Muscle layer of colon (tissue), 2 donors: ENCODE results near the gene TBC1D22B.

Experiments used
- H3K27ac ChIP-seq: one replicate; pipeline ENCODE4 v1.7.0; 2013; ENCODE audit warnings: low read depth, mild to moderate bottlenecking, low read length, moderate library complexity
- H3K27me3 ChIP-seq, 2 donors: one replicate each; pipeline ENCODE4 v1.7.0; 2013; ENCODE audit warnings: low read length in 2 of 2, mild to moderate bottlenecking in 2 of 2; ENCODE audit not compliant: insufficient read depth in 2 of 2, control insufficient read depth in 1 of 2
- H3K36me3 ChIP-seq: one replicate; pipeline ENCODE4 v1.7.0; 2013; ENCODE audit warnings: mild to moderate bottlenecking, low read length; ENCODE audit not compliant: insufficient read depth
- H3K4me1 ChIP-seq: one replicate; pipeline ENCODE4 v1.7.0; 2013; ENCODE audit warnings: mild to moderate bottlenecking, low read length; ENCODE audit not compliant: insufficient read depth
- H3K4me3 ChIP-seq, 2 donors: one replicate each; pipeline ENCODE4 v1.7.0; 2013; ENCODE audit warnings: low read length in 2 of 2, low read depth in 1 of 2, mild to moderate bottlenecking in 1 of 2, moderate library complexity in 1 of 2
- H3K9ac ChIP-seq: one replicate; pipeline ENCODE4 v1.7.0; 2013; ENCODE audit warnings: low read length
- H3K9me3 ChIP-seq: one replicate; pipeline ENCODE4 v1.7.0; 2013; ENCODE audit warnings: mild to moderate bottlenecking, low read length
- donor health status: abdominal sarcoma.
- donor health status: Adenocarcinoma of cecum.

Gene TBC1D22B

DNA sequence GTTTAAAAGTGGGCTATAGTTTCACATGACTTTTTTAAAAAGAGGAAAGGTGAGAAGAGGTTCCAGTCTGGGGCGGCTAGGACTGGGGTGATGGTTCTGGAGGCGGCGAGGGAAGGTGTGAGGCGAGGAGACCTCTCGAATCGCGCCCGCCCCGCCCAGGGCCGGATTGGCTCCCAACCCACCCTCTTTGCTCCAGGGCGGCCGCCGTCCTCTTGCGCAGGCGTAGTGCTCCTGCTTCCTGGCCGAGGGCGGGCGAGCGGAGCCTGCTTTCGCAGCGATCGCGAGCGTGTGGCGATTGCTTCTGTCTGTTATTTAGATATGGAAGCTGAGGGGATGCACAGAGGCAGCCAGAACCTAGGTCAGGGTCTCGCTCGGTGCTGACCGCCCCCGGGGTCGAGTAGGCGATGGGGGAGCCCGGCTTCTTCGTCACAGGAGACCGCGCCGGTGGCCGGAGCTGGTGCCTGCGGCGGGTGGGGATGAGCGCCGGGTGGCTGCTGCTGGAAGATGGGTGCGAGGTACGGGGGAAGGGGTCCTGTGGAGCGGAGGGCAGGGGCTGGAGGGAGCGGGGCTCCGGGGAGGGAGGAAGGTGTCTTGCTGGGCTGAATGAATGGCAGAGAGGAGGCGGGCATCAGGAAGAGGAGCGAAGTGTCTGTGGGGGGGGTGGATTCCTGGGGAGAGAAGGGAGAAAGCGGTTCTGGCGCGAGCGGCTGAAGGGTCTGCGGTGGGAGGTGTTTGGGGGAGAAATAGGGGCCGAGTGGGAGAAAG is 96.4 kb downstream of the TBC1D22B start, which contains the start of gene RNF8:
RNF8 (plus strand) TSS at position 223 of the 765 bp plus-strand sequence; CDS start at position 405, 182 bp downstream.
- H3K4me3 ChIP-seq: peak within 1 kb of the TSS; percentile 72 to 83
- peak within 1 kb of the TSS; percentile 45 for H3K9ac ChIP-seq
- H3K9me3 ChIP-seq: no peaks in the 10 kb centered on the region

DNA sequence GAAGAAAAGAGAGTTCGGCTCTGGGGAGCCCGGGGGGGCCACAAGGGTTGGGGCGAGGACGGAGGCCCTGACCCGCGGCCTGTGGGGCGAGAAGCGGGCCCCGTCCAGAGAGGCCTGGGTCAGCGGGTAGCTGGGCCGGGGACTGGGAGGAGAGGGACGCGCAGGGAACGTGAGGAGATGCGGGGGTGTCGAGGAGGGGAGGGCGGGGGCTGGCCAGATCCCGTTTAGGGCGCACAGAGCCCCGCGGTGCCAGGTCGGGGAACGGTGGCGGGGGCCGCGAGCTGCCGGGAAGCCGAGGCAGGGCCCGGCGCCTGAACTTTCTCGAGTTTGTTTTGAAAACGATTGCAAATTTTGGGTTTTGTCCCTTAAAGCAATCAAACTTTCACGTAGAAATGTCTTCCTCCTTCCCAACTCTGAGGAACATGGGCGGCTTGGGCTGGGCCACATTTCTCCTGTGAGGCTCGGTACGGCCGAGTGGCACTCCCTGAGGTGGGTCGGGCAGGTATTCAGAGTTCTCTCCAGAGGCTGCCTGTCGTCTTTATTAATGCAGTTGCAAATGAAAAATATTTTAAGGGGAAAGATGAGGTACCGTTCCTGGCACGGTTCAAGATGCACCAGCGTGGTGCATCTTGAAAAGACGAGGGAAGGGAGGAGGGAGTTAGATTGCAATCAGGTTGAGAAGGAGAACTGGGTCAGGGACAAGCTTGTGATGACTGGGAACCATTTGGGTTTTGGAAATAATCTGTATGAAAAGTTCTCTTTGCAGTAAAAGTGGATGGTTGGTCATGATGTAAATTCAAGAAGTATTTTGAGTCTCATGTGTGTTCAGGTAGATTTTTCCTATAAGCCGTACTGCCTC is 97.2 kb downstream of the TBC1D22B start:
- H3K27me3 ChIP-seq: no peaks in the 10 kb centered on the region
- peak overlapping the region; percentile 59 for H3K27ac ChIP-seq
- no peaks in the 10 kb centered on the region for H3K36me3 ChIP-seq
- H3K4me1 ChIP-seq: peaks cover 15% of the 10 kb centered on the region
- peak overlapping the region; percentile 3 for H3K9ac ChIP-seq
- H3K9me3 ChIP-seq: no peaks in the 10 kb centered on the region
- H3K4me3 ChIP-seq: peak overlapping the region; percentile 72 to 83

More for the DNA sequence above, 96.4 kb downstream of the TBC1D22B start, which contains the start of gene RNF8:
- no peaks in the 10 kb centered on the region for H3K27me3 ChIP-seq
- H3K27ac ChIP-seq: peak within 1 kb of the TSS; percentile 59
- H3K36me3 ChIP-seq: no peaks in the 10 kb centered on the region
- H3K4me1 ChIP-seq: peaks cover 15% of the 10 kb centered on the region

DNA sequence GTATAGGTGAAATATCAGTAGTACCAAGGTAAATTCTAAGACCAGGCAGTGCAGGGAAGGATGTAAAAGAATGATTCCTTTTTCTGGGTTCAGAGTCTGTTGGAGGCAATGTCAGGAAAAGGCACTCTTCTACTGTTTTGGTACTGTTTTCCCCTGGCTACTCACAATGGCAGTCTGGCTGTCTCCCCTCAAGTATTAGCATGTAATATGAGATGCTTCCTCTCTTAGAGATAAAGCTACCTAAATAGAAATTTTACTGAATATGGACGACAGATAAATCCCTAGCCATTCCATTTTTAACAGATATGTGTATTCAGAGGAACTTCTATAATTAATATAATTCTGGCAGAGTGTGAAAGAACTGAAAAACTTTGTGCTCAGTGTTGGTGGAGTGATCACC is 99.7 kb downstream of the TBC1D22B start:
- Histone ChIP-seq H3K27ac (no peak overlapping the region), H3K27me3 (no peaks in the 10 kb centered on the region), H3K9ac (no peak overlapping the region), H3K9me3 (no peaks in the 10 kb centered on the region), H3K36me3 (peaks cover 4% of the 10 kb centered on the region), H3K4me1 (peaks cover 15% of the 10 kb centered on the region), H3K4me3 (no peak overlapping the region)

DNA sequence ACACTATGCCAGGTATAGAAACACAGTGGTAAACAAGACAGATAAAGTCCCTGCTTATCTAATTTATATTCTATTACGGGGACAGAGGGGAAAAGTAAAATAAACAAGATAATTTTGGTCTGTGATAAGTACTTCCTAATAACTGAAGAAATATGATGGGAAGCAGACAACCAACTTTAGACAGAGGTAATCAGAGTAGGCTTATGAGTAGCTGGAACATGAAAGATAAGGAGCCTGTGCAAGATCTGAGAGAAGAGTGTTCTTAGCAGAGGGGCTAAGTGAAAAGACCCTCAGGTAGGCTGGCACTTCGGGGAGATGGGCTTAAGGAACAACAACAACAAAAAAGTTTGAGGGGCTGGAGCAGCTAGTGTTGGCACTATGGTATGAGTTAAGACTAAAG is 100.3 kb downstream of the TBC1D22B start:
- no peaks in the 10 kb centered on the region for H3K9me3 ChIP-seq
- peaks cover 15% of the 10 kb centered on the region for H3K4me1 ChIP-seq
- H3K36me3 ChIP-seq: peaks cover 4% of the 10 kb centered on the region
- no peaks in the 10 kb centered on the region for H3K27me3 ChIP-seq
- H3K27ac ChIP-seq: no peak overlapping the region
- no peak overlapping the region for H3K4me3 ChIP-seq
- H3K9ac ChIP-seq: no peak overlapping the region

DNA sequence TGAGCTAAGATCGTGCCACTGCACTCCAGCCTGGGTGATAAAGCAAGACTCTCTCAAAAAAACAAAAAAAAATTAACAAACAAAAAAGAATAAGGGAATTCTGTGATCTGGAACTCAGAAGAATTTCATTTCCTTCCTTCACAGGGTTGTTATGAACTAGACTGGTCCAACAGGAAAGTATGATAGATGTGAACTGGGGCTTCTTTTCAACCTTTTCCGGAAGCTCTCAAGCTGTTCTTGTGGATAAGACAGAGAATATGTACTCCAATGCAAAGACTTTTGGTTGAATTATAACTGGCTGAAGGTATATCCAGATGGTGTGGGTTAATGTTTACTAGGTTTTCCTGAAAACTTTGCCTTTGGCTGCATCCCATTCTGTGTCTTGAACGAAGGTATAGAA is 101.5 kb downstream of the TBC1D22B start:
- no peak overlapping the region for H3K4me3 ChIP-seq

DNA sequence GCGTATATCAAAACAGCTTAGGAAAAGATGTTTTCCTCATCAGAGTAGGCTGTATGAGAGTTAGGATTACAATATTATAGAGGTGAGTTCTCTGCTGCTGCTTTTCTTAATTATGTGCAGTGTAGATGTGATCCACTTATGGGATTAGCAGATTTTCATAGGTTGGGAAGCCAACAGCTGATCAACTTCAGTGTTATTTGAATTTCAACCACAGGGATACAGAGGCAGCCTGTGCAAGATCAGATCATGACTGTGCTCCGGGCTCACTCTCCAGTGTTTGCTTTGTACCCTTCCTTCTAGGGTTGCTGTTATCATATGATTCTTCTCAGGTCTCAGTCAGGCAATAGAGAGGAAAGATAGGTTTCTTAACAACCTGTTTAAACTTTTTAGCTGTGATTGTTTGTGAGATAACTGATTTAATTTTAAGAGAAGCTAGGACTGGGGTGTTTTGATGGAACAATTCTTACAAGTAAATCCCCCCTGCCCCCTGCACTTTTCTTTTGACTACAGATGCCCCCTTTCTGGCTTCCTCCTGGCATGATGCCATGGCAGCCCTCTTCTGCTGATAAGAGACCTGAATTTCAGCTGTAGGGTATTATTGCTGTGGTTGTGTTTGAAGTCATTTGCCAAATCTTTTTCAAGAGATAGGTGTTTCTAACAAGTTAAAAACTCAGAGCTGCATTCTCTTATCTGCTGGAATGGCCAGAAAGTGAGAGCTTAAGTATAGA is 104.7 kb downstream of the TBC1D22B start:
- no peaks in the 10 kb centered on the region for H3K9me3 ChIP-seq
- peaks cover 4% of the 10 kb centered on the region for H3K36me3 ChIP-seq
- H3K9ac ChIP-seq: no peak overlapping the region
- no peak overlapping the region for H3K27ac ChIP-seq
- H3K4me3 ChIP-seq: no peak overlapping the region
- H3K27me3 ChIP-seq: no peaks in the 10 kb centered on the region
- no peaks in the 10 kb centered on the region for H3K4me1 ChIP-seq

More for the DNA sequence above, 101.5 kb downstream of the TBC1D22B start:
- no peaks in the 10 kb centered on the region for H3K9me3 ChIP-seq
- H3K27ac ChIP-seq: no peak overlapping the region
- no peak overlapping the region for H3K9ac ChIP-seq
- H3K4me1 ChIP-seq: peaks cover 9% of the 10 kb centered on the region
- peaks cover 4% of the 10 kb centered on the region for H3K36me3 ChIP-seq
- no peaks in the 10 kb centered on the region for H3K27me3 ChIP-seq

DNA sequence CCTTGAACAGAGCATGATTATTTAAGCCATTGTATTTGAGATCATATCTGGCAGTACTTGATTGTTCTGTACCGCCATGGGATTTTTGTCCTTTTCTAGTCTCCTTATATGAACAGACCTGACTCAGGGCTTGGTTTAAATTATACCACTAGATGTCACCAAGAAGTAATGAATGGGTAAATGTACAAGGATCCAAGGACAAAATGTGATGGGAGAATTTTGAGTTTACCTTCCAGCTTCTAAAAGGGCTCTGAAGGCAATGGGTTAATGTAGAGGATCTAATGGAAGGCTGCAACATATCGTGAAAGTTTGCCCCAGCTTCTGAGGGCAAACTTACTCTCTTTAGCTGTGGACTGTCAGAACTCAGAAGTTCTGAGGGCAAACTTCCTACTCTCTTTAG is 108.2 kb downstream of the TBC1D22B start:
- Histone ChIP-seq H3K9ac (no peak overlapping the region), H3K4me1 (no peaks in the 10 kb centered on the region), H3K36me3 (peaks cover 25% of the 10 kb centered on the region), H3K27me3 (no peaks in the 10 kb centered on the region), H3K4me3 (no peak overlapping the region), H3K9me3 (no peaks in the 10 kb centered on the region), H3K27ac (no peak overlapping the region)

DNA sequence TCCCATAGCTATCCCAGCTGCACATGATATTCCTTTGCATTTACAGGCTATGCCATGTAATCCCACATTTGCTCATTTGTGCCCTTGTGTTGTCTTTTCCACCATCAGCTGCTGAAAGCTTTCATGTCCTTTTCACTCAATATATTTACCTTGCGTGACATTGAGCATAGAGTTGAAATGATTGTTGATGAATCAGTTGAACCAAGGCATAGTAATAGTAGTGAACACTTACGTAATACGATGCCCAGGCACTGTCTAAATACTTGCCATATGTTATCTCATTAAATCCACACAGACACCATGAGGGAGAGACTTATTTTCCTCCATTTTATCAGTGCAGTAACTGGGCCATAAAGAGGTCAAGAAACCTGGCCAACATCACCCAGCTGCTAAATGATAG is 109.3 kb downstream of the TBC1D22B start:
- H3K27ac ChIP-seq: no peak overlapping the region
- H3K4me3 ChIP-seq: no peak overlapping the region
- no peaks in the 10 kb centered on the region for H3K27me3 ChIP-seq
- H3K36me3 ChIP-seq: peaks cover 32% of the 10 kb centered on the region
- no peaks in the 10 kb centered on the region for H3K4me1 ChIP-seq
- H3K9me3 ChIP-seq: no peaks in the 10 kb centered on the region
- H3K9ac ChIP-seq: no peak overlapping the region

DNA sequence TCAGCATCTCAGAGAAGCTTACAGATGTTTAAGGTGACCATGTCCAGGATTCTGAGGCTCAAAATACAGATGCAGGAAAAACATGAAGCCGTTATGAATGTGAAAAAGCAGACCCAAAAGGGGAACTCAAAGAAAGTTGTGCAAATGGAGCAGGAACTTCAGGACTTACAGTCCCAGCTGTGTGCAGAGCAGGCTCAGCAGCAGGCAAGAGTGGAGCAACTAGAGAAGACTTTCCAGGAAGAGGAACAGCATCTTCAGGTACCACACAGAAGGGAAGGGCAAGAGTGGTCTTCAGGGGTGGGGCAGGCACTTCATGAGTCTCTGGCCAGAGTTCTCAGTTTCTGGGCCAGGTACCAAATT is 111.4 kb downstream of the TBC1D22B start:
- H3K9me3 ChIP-seq: no peaks in the 10 kb centered on the region
- peaks cover 32% of the 10 kb centered on the region for H3K36me3 ChIP-seq
- H3K27me3 ChIP-seq: no peaks in the 10 kb centered on the region
- no peak overlapping the region for H3K4me3 ChIP-seq
- no peak overlapping the region for H3K27ac ChIP-seq
- H3K4me1 ChIP-seq: no peaks in the 10 kb centered on the region
- no peak overlapping the region for H3K9ac ChIP-seq

DNA sequence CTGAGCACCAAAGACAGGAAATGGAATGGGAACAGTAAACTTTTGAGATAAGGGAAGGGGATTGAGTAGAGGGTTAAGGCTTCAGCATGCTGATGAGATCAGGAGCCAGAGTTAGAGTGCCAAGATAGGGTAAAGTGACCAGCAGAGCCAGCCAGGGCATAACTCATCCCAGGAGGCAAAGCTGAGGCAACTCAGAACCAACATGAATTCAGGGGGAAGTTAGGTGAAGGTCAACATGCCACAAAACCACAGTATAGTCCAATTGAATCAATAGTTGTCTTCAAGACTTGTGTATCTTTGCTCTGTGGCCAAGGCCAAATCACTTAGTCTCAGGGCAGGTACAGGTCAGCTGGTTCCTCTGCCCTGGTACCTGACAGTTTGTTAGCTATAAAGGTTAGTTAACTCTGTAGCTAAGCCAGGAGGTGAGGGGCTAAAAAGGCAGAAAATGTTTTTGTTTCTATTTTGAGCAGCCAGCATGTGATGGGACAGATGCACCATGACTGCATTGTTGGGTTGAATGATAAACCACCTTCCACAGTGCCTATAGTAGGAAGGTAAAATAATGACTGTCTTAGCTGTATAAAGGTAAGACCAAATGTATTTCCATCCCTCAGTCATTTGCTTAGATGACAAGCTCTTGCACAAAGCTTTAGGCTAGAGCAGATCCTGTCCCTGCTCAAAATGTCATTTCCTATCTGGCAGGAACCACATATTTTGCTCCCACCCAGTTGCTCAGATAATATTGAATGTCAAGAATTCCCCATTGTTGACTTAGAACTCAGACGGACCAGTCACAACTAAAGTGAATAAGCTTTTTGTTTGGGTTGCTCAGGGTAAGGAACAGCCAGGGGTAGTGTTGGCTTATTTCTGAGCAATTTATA is 112.0 kb downstream of the TBC1D22B start:
- Histone ChIP-seq H3K36me3 (peaks cover 33% of the 10 kb centered on the region), H3K4me1 (no peaks in the 10 kb centered on the region), H3K9me3 (no peaks in the 10 kb centered on the region), H3K4me3 (no peak overlapping the region), H3K9ac (no peak overlapping the region), H3K27me3 (no peaks in the 10 kb centered on the region), H3K27ac (no peak overlapping the region)
